Fibroblast of lung (primary cell): Measurements from ENCODE around the gene KRT25. TPM values are rescaled to one million over a fixed set of nuclear protein-coding genes. Genes with fewer than 3 reads are reported as not detected.

ENCODE experiments used
- DNase-seq, 2 donors: peaks; one replicate each; pipeline versions ENCODE4 v3.0.0 to v3.0.0-alpha.2; 2010; ENCODE audit warnings: low read depth in 2 of 2
- H2AFZ ChIP-seq: 2 replicates; pipeline ENCODE4 v1.5.1; 2012; ENCODE audit warnings: low read length, control low read depth, inconsistent platforms
- H3K27ac ChIP-seq: 2 replicates; pipeline ENCODE4 v1.5.1; 2011; ENCODE audit warnings: low read length, control low read depth; ENCODE audit not compliant: insufficient read depth
- H3K27me3 ChIP-seq: 2 replicates; pipeline ENCODE4 v1.5.1; 2011; ENCODE audit warnings: mild to moderate bottlenecking, low read length; ENCODE audit not compliant: control insufficient read depth, insufficient read depth
- H3K36me3 ChIP-seq: 2 replicates; pipeline ENCODE4 v1.5.1; 2011; ENCODE audit warnings: low read length; ENCODE audit not compliant: control insufficient read depth, insufficient read depth
- H3K4me1 ChIP-seq: 2 replicates; pipeline ENCODE4 v1.5.1; 2011; ENCODE audit warnings: low read length; ENCODE audit not compliant: control insufficient read depth, insufficient read depth; ENCODE audit errors: extremely low read depth
- H3K4me2 ChIP-seq: 2 replicates; pipeline ENCODE4 v1.5.1; 2011; ENCODE audit warnings: low read length, control low read depth; ENCODE audit not compliant: insufficient read depth; ENCODE audit errors: extremely low read depth
- H3K4me3 ChIP-seq, 4 experiments: fragments of 200-600 bp in 1 of 4; sonication (generic) in 1 of 4; replicated peaks in 1 of 4; 2 replicates each; pipeline ENCODE4 v1.5.1; 2011 to 2016; ENCODE audit warnings: low read length in 4 of 4, low read depth in 3 of 4, mild to moderate bottlenecking in 3 of 4, control low read depth in 2 of 4, inconsistent platforms in 1 of 4, mixed read lengths in 1 of 4; ENCODE audit not compliant: insufficient read depth in 1 of 4; ENCODE audit errors: control extremely low read depth in 1 of 4
- H3K79me2 ChIP-seq: 2 replicates; pipeline ENCODE4 v1.5.1; 2012; ENCODE audit warnings: mild to moderate bottlenecking, low read length, inconsistent platforms; ENCODE audit not compliant: control insufficient read depth, insufficient read depth
- H3K9ac ChIP-seq: 2 replicates; pipeline ENCODE4 v1.5.1; 2011; ENCODE audit warnings: mild to moderate bottlenecking, low read length, control low read depth; ENCODE audit not compliant: insufficient read depth
- H3K9me3 ChIP-seq: 2 replicates; pipeline ENCODE4 v1.5.1; 2012; ENCODE audit warnings: low read depth, low read length; ENCODE audit not compliant: control insufficient read depth, insufficient read depth
- H4K20me1 ChIP-seq: 2 replicates; pipeline ENCODE4 v1.5.1; 2011; ENCODE audit warnings: low read length; ENCODE audit not compliant: control insufficient read depth, insufficient read depth; ENCODE audit errors: extremely low read depth
- EZH2 ChIP-seq: IDR thresholded peaks from 2 replicates; pipeline ENCODE4 v1.5.1; 2012; ENCODE audit warnings: low read length, control low read depth, mild to moderate bottlenecking; ENCODE audit errors: missing control alignments
- polyA plus RNA-seq, 2 donors: library from polyadenylated mRNA; depleted of rRNA in 1 of 2; stranded (reverse) in 1 of 2; unstranded in 1 of 2; fragments of >200 nt; gene quantifications; 2 replicates each; pipeline ENCODE4 v1.2.1, GENCODE V29; 2011 to 2012; ENCODE audit warnings: missing spikeins in 1 of 2
- total RNA-seq: library from RNA; depleted of rRNA; stranded (reverse); fragments of >200 nt; gene quantifications from 2 replicates; pipeline ENCODE4 v1.2.1, GENCODE V29; 2014
- TF ChIP-seq, protein P1 (sequence below), 2 donors: IDR thresholded peaks in 1 of 2; conservative IDR thresholded peaks in 1 of 2; 1 replicate in 1 of 2; 2 replicates in 1 of 2; pipeline ENCODE4 v1.5.1; 2011 to 2012; ENCODE audit warnings: low read length in 2 of 2, control low read depth in 1 of 2, inconsistent platforms in 1 of 2, low read depth in 1 of 2, mild to moderate bottlenecking in 1 of 2

The KRT25 gene
- total and polyA plus RNA-seq, 2 donors (not counting 1 experiment from before 2014, with no cell fraction given) = not detected

DNA sequence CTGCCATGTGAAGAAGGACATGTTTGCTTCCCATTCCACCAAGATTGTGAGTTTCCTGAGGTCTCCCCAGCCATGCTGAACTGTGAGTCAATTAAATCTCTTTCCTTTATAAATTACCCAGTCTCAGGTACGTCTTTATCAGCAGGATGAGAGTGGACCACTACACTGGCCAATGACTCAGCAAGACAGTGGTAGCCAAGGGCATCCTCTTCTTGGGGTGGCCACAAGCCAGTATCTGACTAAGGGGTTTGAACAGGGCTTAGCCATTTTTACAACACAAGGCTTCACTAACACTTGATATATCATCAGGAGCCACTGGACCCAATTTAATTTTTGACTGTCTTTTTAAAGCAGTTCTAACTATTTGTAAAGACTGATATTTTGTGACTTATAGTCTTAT, 30.5 kb downstream of the KRT25 start:
- no peak overlapping the region for H3K27ac ChIP-seq
- H3K27me3 ChIP-seq = peaks cover 3% of the 10 kb centered on the region
- no peaks in the 10 kb centered on the region for H3K36me3 ChIP-seq
- H3K4me2 ChIP-seq = no peak overlapping the region
- H3K4me1 ChIP-seq = no peaks in the 10 kb centered on the region
- H2AFZ ChIP-seq = no peak overlapping the region
- H3K9me3 ChIP-seq = no peaks in the 10 kb centered on the region
- H3K79me2 ChIP-seq = no peaks in the 10 kb centered on the region
- H3K4me3 ChIP-seq = no peak overlapping the region
- peak in 1 of 2 donors; percentile 44 for DNase-seq
- no peak for TF ChIP-seq EZH2
- TF ChIP-seq, protein P1, sequence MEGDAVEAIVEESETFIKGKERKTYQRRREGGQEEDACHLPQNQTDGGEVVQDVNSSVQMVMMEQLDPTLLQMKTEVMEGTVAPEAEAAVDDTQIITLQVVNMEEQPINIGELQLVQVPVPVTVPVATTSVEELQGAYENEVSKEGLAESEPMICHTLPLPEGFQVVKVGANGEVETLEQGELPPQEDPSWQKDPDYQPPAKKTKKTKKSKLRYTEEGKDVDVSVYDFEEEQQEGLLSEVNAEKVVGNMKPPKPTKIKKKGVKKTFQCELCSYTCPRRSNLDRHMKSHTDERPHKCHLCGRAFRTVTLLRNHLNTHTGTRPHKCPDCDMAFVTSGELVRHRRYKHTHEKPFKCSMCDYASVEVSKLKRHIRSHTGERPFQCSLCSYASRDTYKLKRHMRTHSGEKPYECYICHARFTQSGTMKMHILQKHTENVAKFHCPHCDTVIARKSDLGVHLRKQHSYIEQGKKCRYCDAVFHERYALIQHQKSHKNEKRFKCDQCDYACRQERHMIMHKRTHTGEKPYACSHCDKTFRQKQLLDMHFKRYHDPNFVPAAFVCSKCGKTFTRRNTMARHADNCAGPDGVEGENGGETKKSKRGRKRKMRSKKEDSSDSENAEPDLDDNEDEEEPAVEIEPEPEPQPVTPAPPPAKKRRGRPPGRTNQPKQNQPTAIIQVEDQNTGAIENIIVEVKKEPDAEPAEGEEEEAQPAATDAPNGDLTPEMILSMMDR (conservative IDR thresholded peaks at IDR 0.05 in 1 of 2, IDR thresholded peaks at IDR 0.05 in 1 of 2; ENCODE audit: low read depth in 1 of 2, low read length in 2 of 2) = no peak
- no peak overlapping the region for H3K9ac ChIP-seq
- no peaks in the 10 kb centered on the region for H4K20me1 ChIP-seq

DNA sequence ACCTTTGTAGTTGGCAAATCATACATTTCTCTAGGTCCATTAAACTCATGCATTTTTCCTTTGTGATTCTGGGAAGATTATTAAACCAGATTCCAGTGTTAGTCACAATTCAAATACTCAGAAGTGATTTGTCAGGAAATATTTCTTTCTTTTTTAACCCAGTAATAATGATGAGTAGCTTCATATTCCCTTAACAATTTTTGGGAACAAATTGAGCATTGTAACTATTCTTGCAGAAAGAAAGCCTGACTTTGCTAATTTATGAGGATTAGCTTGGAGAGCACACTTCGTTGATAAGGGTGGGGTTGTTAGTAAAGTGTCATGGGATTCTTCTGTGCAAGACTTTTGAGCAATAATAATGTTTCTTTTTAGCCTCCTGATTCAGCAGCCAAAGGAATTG, 32.9 kb downstream of the KRT25 start:
- H3K4me1 ChIP-seq = no peaks in the 10 kb centered on the region
- no peak overlapping the region for H3K27ac ChIP-seq
- no peak overlapping the region for H3K4me3 ChIP-seq
- no peaks in the 10 kb centered on the region for H3K36me3 ChIP-seq
- no peaks in the 10 kb centered on the region for H3K9me3 ChIP-seq
- no peaks in the 10 kb centered on the region for H3K79me2 ChIP-seq
- H4K20me1 ChIP-seq = no peaks in the 10 kb centered on the region
- TF ChIP-seq, protein P1 (conservative IDR thresholded peaks at IDR 0.05 in 1 of 2, IDR thresholded peaks at IDR 0.05 in 1 of 2; ENCODE audit: low read depth in 1 of 2, low read length in 2 of 2) = no peak
- TF ChIP-seq EZH2 = no peak
- H3K27me3 ChIP-seq = peaks cover 3% of the 10 kb centered on the region
- H3K4me2 ChIP-seq = no peak overlapping the region
- H3K9ac ChIP-seq = no peak overlapping the region
- no peak overlapping the region for H2AFZ ChIP-seq
- peak in 1 of 2 donors; percentile 59 for DNase-seq

DNA sequence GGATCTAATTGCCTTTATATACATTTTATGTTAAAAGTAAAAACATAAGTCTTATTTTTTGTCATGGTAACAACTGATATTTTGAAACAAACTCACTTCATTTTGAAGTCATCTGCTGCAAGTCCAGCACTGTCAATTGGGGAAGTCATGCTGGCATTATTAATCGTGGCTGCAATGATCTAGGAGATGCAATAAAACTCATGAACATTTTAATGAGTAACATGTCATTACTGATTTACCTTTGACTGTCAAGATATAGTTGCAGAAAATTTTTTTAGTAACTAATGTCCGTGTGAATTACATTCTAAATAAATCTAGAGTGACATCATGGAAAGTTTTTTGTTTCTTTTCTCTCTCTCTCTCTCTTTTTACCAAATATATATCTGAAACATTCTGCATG, 34.2 kb downstream of the KRT25 start:
- Histone ChIP-seq H3K4me2 (no peak overlapping the region), H4K20me1 (no peaks in the 10 kb centered on the region), H3K36me3 (no peaks in the 10 kb centered on the region), H3K4me1 (no peaks in the 10 kb centered on the region), H3K79me2 (no peaks in the 10 kb centered on the region), H2AFZ (no peak overlapping the region), H3K27me3 (peaks cover 3% of the 10 kb centered on the region), H3K4me3 (no peak overlapping the region), H3K9ac (no peak overlapping the region), H3K9me3 (no peaks in the 10 kb centered on the region), H3K27ac (no peak overlapping the region)
- TF ChIP-seq, protein P1 (conservative IDR thresholded peaks at IDR 0.05 in 1 of 2, IDR thresholded peaks at IDR 0.05 in 1 of 2; ENCODE audit: low read depth in 1 of 2, low read length in 2 of 2) = no peak
- no peak for TF ChIP-seq EZH2
- no peak for DNase-seq
